Mesenchymal stem cell (in vitro differentiated cells and primary cell): ENCODE data around the gene ZNF768.
A peak's percentile ranks its signal among the peaks of the same experiment; 100 is the strongest.

ENCODE experiments used
- DNase-seq: peaks from one replicate; pipeline ENCODE4 v3.0.0-alpha.2; 2013
- H2AFZ ChIP-seq: one replicate; pipeline ENCODE4 v1.6.1; 2013; ENCODE audit warnings: low read depth, mild to moderate bottlenecking, control low read depth, inconsistent platforms, low read length, moderate library complexity
- H2AK5ac ChIP-seq: 2 replicates; pipeline ENCODE4 v1.6.1; 2013; ENCODE audit warnings: low read length, moderate library complexity, mild to moderate bottlenecking, inconsistent platforms; ENCODE audit not compliant: severe bottlenecking
- H2BK120ac ChIP-seq: one replicate; pipeline ENCODE4 v1.6.1; 2013; ENCODE audit warnings: low read depth, mild to moderate bottlenecking, inconsistent platforms, low read length, moderate library complexity
- H2BK12ac ChIP-seq, 2 experiments: one replicate each; pipeline ENCODE4 v1.6.1; 2013; ENCODE audit warnings: inconsistent platforms in 2 of 2, low read length in 2 of 2, mild to moderate bottlenecking in 2 of 2, moderate library complexity in 2 of 2, control low read depth in 1 of 2
- H2BK15ac ChIP-seq: one replicate; pipeline ENCODE4 v1.6.1; 2013; ENCODE audit warnings: mild to moderate bottlenecking, low read depth, inconsistent platforms; ENCODE audit not compliant: poor library complexity, severe bottlenecking
- H2BK5ac ChIP-seq: 2 replicates; pipeline ENCODE4 v1.6.1; 2013; ENCODE audit warnings: low read depth, mild to moderate bottlenecking, low read length, control low read depth, inconsistent platforms; ENCODE audit not compliant: poor library complexity, severe bottlenecking
- H3K14ac ChIP-seq, 2 experiments: one replicate each; pipeline ENCODE4 v1.6.1; 2013; ENCODE audit warnings: inconsistent platforms in 2 of 2, low read length in 2 of 2, control low read depth in 1 of 2, mild to moderate bottlenecking in 1 of 2, moderate library complexity in 1 of 2
- H3K18ac ChIP-seq, 2 experiments: one replicate each; pipeline ENCODE4 v1.6.1; 2013; ENCODE audit warnings: inconsistent platforms in 2 of 2, low read length in 2 of 2, control low read depth in 1 of 2, low read depth in 1 of 2, mild to moderate bottlenecking in 1 of 2
- H3K23ac ChIP-seq, 2 experiments: one replicate each; pipeline ENCODE4 v1.6.1; 2013; ENCODE audit warnings: inconsistent platforms in 2 of 2, low read length in 2 of 2, mild to moderate bottlenecking in 2 of 2, moderate library complexity in 2 of 2, control low read depth in 1 of 2
- H3K27ac ChIP-seq: 2 replicates; pipeline ENCODE4 v1.5.1; 2013; ENCODE audit warnings: mild to moderate bottlenecking, moderate library complexity, low read length, control low read depth, inconsistent platforms; ENCODE audit not compliant: poor library complexity, severe bottlenecking
- H3K27me3 ChIP-seq, 2 experiments: 2 replicates each; pipeline versions ENCODE4 v1.6.1 to v1.7.0; 2013; ENCODE audit warnings: low read length in 2 of 2, mild to moderate bottlenecking in 2 of 2, moderate library complexity in 2 of 2, control low read depth in 1 of 2, inconsistent platforms in 1 of 2; ENCODE audit not compliant: control insufficient read depth in 1 of 2, insufficient read depth in 1 of 2
- H3K36me3 ChIP-seq, 2 experiments: 2 replicates each; pipeline versions ENCODE4 v1.6.1 to v1.7.0; 2013; ENCODE audit warnings: low read length in 2 of 2, control low read depth in 1 of 2, inconsistent platforms in 1 of 2, low read depth in 1 of 2, mild to moderate bottlenecking in 1 of 2; ENCODE audit not compliant: insufficient read depth in 2 of 2, control insufficient read depth in 1 of 2
- H3K4ac ChIP-seq, 2 experiments: one replicate each; pipeline ENCODE4 v1.6.1; 2013; ENCODE audit warnings: inconsistent platforms in 2 of 2, low read length in 2 of 2, mild to moderate bottlenecking in 2 of 2, moderate library complexity in 2 of 2, control low read depth in 1 of 2, low read depth in 1 of 2
- H3K4me1 ChIP-seq: 2 replicates; pipeline ENCODE4 v1.6.1; 2013; ENCODE audit warnings: low read depth, low read length, control low read depth; ENCODE audit not compliant: control insufficient read depth, insufficient read depth
- H3K4me2 ChIP-seq: 2 replicates; pipeline ENCODE4 v1.6.1; 2013; ENCODE audit warnings: low read length, mild to moderate bottlenecking, inconsistent platforms; ENCODE audit not compliant: poor library complexity, severe bottlenecking
- H3K4me3 ChIP-seq, 2 experiments: 2 replicates each; pipeline versions ENCODE4 v1.5.1 to v1.7.0; 2013; ENCODE audit warnings: low read length in 2 of 2, mild to moderate bottlenecking in 2 of 2, control low read depth in 1 of 2, low read depth in 1 of 2; ENCODE audit not compliant: insufficient read depth in 1 of 2
- H3K79me1 ChIP-seq: replicated peaks from 2 replicates; pipeline ENCODE4 v1.6.1; 2013; ENCODE audit warnings: mild to moderate bottlenecking, control low read depth, low read length, inconsistent platforms; ENCODE audit not compliant: poor library complexity, severe bottlenecking
- H3K9ac ChIP-seq: 2 replicates; pipeline ENCODE4 v1.7.0; 2013; ENCODE audit warnings: mild to moderate bottlenecking, low read length, moderate library complexity
- H3K9me3 ChIP-seq: 2 replicates; pipeline ENCODE4 v1.7.0; 2013; ENCODE audit warnings: mild to moderate bottlenecking, low read length; ENCODE audit not compliant: control insufficient read depth
- H4K8ac ChIP-seq: one replicate; pipeline ENCODE4 v1.6.1; 2013; ENCODE audit warnings: inconsistent platforms, mild to moderate bottlenecking, low read length, moderate library complexity
- H4K91ac ChIP-seq: one replicate; pipeline ENCODE4 v1.6.1; 2013; ENCODE audit warnings: mild to moderate bottlenecking, low read length, inconsistent platforms
- WGBS: methylation state at CpG from one replicate; pipeline ENCODE4 v1.1.7; 2013; ENCODE audit warnings: mixed read lengths; 5-methylcytosine and 5-hydroxymethylcytosine counted together

Gene ZNF768

DNA sequence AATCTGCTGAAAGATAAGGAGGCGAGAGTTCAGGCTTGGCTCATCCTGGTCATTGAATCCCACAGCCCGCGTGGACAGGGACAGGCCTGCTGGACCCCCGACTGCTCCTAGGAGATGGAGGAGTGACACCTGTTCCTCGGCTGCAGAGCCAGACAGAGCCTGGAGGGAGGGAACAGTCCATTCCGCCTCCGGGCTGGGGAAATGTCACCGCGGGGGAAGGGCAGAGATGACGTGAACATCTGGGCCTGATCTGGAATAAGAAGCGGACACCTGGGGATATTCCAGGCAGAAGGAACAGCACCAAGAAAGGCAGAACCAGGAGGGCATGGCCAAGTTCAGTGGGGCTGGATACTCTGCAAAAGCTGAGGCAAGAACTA is 6.8 kb upstream of the ZNF768 start:
- H2AK5ac ChIP-seq, result no peak overlapping the region
- WGBS, result 89% methylated on average over 11 of the region's 11 CpGs
- H3K27me3 ChIP-seq, result no peaks in the 10 kb centered on the region
- H3K18ac ChIP-seq, result no peak overlapping the region
- peak overlapping the region; percentile 51 for H4K8ac ChIP-seq
- H3K9me3 ChIP-seq, result no peaks in the 10 kb centered on the region
- no peak overlapping the region for H3K9ac ChIP-seq
- H2BK120ac ChIP-seq, result no peak overlapping the region
- no peak overlapping the region for H3K27ac ChIP-seq
- DNase-seq, result no peak
- no peak overlapping the region for H3K4me3 ChIP-seq
- H3K4me1 ChIP-seq, result peaks cover 18% of the 10 kb centered on the region
- H3K23ac ChIP-seq, result no peak overlapping the region
- peaks cover 12 to 25% of the 10 kb centered on the region in 2 experiments for H3K36me3 ChIP-seq
- H2AFZ ChIP-seq, result no peak overlapping the region
- no peak overlapping the region for H3K4me2 ChIP-seq
- no peak overlapping the region for H2BK5ac ChIP-seq
- no peak overlapping the region for H4K91ac ChIP-seq
- H3K79me1 ChIP-seq, result peaks cover 20% of the 10 kb centered on the region
- H3K4ac ChIP-seq, result no peak overlapping the region
- H2BK15ac ChIP-seq, result no peak overlapping the region
- H2BK12ac ChIP-seq, result no peak overlapping the region
- no peak overlapping the region for H3K14ac ChIP-seq

DNA sequence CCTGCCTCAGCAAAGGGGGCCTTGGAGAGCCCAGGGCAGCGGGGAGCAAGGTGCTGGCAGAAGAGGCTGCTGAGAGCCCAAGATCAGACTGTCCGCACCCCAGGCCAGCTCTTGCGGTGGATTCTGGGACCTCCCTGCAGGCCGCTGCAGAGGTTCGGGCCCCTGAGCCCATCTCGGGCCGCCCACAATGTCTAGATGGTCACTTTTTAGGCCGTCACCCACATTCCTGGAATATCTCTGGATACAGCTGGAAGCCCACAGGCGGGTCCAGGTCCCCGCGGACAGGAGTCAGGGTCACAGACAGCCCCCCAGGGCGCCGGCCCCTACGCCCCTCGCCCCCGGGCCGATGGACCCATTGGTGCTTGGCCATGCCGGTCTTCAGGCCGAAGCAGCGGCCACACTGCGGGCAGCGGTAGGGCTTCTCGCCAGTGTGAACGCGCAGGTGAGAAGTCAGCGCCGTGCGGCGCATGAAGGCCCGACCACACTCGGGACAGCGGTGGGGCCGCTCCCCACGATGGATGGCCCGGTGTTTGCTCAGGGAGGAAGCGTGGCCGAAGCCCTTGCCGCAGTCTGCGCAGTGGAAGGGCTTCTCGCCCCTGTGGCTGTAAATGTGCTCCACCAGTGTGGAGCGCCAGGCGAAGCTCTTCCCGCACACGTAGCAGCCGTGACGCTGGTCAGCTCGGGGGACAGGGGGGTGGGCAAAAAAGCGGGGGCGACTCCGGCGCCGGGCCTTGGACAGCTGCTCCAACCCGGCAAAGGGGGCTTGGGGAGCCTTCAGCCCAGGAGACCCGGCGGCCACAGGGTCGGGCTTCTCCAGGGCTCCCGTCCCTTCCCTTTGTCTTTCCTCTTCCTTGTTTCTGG is 6.1 kb upstream of the ZNF768 start:
- no peak overlapping the region for H3K4me3 ChIP-seq
- H3K79me1 ChIP-seq, result peaks cover 20% of the 10 kb centered on the region
- H3K36me3 ChIP-seq, result peaks cover 12 to 25% of the 10 kb centered on the region in 2 experiments
- no peak overlapping the region for H3K18ac ChIP-seq
- H4K8ac ChIP-seq, result no peak overlapping the region
- no peak for DNase-seq
- no peak overlapping the region for H2BK15ac ChIP-seq
- no peaks in the 10 kb centered on the region for H3K9me3 ChIP-seq
- no peaks in the 10 kb centered on the region for H3K27me3 ChIP-seq
- no peak overlapping the region for H2BK120ac ChIP-seq
- H2AK5ac ChIP-seq, result no peak overlapping the region
- no peak overlapping the region for H3K14ac ChIP-seq
- H3K9ac ChIP-seq, result no peak overlapping the region
- no peak overlapping the region for H3K4me2 ChIP-seq
- no peak overlapping the region for H3K23ac ChIP-seq
- 96% methylated on average over 57 of the region's 57 CpGs for WGBS
- H2BK5ac ChIP-seq, result no peak overlapping the region
- H2AFZ ChIP-seq, result no peak overlapping the region
- H3K4ac ChIP-seq, result no peak overlapping the region
- peaks cover 20% of the 10 kb centered on the region for H3K4me1 ChIP-seq
- no peak overlapping the region for H2BK12ac ChIP-seq
- no peak overlapping the region for H4K91ac ChIP-seq
- H3K27ac ChIP-seq, result no peak overlapping the region

DNA sequence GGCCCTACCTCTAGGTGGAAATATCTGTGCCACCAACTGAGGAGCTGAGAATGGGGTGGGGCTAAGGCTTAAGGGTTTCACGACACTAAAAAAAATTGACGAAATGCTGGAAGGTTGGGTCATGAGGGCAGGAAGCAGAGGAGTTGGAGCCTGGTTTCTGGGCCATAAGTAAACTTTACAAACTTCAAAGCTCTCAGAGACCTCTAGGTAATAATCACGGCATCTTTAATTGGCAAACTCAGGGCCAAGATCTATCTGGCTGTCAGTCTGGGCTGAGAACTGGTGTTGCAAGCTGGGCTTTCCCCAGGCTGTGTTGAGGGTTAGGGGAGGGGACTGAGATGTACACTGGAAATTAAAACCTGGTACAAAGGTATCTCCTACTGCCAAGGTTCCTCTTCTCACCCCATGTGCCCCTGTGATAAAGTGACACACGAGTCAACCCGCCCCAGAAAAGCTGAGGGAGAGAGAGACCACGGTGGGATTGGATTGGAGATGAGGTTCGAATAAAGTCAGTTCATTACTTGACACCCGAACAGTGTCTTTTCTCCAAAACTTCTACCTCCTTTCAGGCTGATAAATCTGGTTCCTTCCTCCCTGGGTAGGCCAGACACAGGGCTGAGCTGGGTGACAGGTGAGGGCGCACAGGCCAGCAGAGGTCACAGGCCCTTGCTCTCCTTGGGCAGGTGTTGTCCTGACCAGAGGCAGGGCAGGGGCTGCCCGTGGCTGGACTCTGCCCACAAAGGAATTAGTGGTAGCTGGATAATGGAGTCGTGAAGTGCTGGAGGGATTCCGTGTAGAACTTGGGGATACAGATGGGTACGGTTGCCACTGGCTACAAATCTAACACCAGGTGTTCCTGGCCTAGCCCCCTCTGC is 4.0 kb upstream of the ZNF768 start:
- H2AFZ ChIP-seq, result no peak overlapping the region
- peaks cover 15% of the 10 kb centered on the region for H3K4me1 ChIP-seq
- no peak overlapping the region for H2BK5ac ChIP-seq
- H3K4ac ChIP-seq, result no peak overlapping the region
- no peak overlapping the region for H3K27ac ChIP-seq
- H3K18ac ChIP-seq, result no peak overlapping the region
- no peak overlapping the region for H2BK120ac ChIP-seq
- H2BK12ac ChIP-seq, result no peak overlapping the region
- no peak overlapping the region for H3K14ac ChIP-seq
- 89% methylated on average over 13 of the region's 13 CpGs for WGBS
- peaks cover 15% of the 10 kb centered on the region for H3K79me1 ChIP-seq
- H3K9me3 ChIP-seq, result no peaks in the 10 kb centered on the region
- H2AK5ac ChIP-seq, result no peak overlapping the region
- H3K27me3 ChIP-seq, result no peaks in the 10 kb centered on the region
- DNase-seq, result no peak
- no peak overlapping the region for H3K9ac ChIP-seq
- H3K23ac ChIP-seq, result no peak overlapping the region
- no peak overlapping the region for H3K4me3 ChIP-seq
- no peak overlapping the region for H2BK15ac ChIP-seq
- no peak overlapping the region for H3K4me2 ChIP-seq
- no peak overlapping the region for H4K91ac ChIP-seq
- H4K8ac ChIP-seq, result no peak overlapping the region
- peaks cover 12 to 25% of the 10 kb centered on the region in 2 experiments for H3K36me3 ChIP-seq
